ENCODE measurements around the gene CLMN. TPM values are rescaled to one million over a fixed set of nuclear protein-coding genes. Genes with fewer than 3 reads are reported as not detected.

The CLMN gene
- total and polyA plus RNA-seq, 2 of the 8 experiments (the other 6 are each of a cell fraction or from before 2014, with no cell fraction given) = 1.6 to 8.2 TPM

DNA sequence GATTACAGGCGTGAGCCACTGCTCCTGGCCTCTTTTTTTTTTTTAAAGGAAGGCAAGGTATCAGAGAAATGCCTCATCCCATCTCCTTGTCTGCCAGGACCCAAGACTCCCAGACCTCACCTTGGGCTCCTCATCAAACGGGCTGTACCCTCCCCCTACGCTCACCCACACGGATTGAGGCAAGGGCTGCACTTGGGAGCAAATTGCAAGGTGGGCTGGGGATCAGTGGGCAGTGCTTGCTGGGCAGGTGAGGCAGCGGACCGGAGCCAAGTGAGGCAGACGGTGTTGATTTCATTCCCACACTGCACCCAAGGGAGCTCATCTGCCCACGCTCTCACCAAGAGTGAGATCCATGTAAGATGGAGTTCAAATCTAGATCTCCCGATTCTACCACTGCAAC is 121.4 kb downstream of the CLMN start:
- 84% methylated on average over 9 of the region's 9 CpGs; no CpG with 5 or more reads in 1 of the 2 experiments for WGBS, 2 experiments (ENCODE audit: extremely low coverage in 1 of 2, insufficient coverage in 1 of 2, insufficient read length in 1 of 2, insufficient replicate concordance in 2 of 2, low coverage in 1 of 2, low lambda C conversion rate in 2 of 2, missing lambda C conversion rate in 1 of 2)
- CTCF ChIA-PET (ENCODE audit: partially characterized antibody) = interaction anchor here (4.3 kb wide), 1 partner anchor 23 kb away, joined by 10 read pairs; no protein-coding TSS in a partner anchor
- FAIRE-seq = no peak
- TF ChIP-seq BCL11A (IDR thresholded peaks at IDR 0.05; ENCODE audit: low read depth in 2 of 2, low read length in 2 of 2) (no peak), GABPA (IDR thresholded peaks at IDR 0.05; ENCODE audit: borderline replicate concordance, insufficient read depth, low read length) (no peak), POU5F1 (IDR thresholded peaks at IDR 0.05; ENCODE audit: low read depth, low read length) (no peak), YY1 (IDR thresholded peaks at IDR 0.05; ENCODE audit: low read depth, low read length) (no peak), POLR2AphosphoS5 (IDR thresholded peaks at IDR 0.05; ENCODE audit: low read depth, low read length) (no peak), SAP30 (IDR thresholded peaks at IDR 0.05; ENCODE audit: insufficient read depth, insufficient replicate concordance, low read length) (no peak)
- TF ChIP-seq, protein P1, sequence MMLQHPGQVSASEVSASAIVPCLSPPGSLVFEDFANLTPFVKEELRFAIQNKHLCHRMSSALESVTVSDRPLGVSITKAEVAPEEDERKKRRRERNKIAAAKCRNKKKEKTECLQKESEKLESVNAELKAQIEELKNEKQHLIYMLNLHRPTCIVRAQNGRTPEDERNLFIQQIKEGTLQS (IDR thresholded peaks at IDR 0.05; ENCODE audit: insufficient read depth, low read depth, low read length) = no peak
- TF ChIP-seq, protein P2, sequence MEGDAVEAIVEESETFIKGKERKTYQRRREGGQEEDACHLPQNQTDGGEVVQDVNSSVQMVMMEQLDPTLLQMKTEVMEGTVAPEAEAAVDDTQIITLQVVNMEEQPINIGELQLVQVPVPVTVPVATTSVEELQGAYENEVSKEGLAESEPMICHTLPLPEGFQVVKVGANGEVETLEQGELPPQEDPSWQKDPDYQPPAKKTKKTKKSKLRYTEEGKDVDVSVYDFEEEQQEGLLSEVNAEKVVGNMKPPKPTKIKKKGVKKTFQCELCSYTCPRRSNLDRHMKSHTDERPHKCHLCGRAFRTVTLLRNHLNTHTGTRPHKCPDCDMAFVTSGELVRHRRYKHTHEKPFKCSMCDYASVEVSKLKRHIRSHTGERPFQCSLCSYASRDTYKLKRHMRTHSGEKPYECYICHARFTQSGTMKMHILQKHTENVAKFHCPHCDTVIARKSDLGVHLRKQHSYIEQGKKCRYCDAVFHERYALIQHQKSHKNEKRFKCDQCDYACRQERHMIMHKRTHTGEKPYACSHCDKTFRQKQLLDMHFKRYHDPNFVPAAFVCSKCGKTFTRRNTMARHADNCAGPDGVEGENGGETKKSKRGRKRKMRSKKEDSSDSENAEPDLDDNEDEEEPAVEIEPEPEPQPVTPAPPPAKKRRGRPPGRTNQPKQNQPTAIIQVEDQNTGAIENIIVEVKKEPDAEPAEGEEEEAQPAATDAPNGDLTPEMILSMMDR (IDR thresholded peaks at IDR 0.05; ENCODE audit: control extremely low read depth in 1 of 3, insufficient read depth in 1 of 3, low read depth in 1 of 3, low read length in 3 of 3) = no peak
- TF ChIP-seq, protein P3, sequence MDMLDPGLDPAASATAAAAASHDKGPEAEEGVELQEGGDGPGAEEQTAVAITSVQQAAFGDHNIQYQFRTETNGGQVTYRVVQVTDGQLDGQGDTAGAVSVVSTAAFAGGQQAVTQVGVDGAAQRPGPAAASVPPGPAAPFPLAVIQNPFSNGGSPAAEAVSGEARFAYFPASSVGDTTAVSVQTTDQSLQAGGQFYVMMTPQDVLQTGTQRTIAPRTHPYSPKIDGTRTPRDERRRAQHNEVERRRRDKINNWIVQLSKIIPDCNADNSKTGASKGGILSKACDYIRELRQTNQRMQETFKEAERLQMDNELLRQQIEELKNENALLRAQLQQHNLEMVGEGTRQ (IDR thresholded peaks at IDR 0.05; ENCODE audit: low read length) = no peak

More for the DNA sequence above, 121.4 kb downstream of the CLMN start:
- no peak overlapping the region for H4K5ac ChIP-seq (ENCODE audit: insufficient read length, low read depth, low read length)
- H3K27ac ChIP-seq (ENCODE audit: low read depth, low read length) = no peak overlapping the region
- peak overlapping the region; percentile 93 for H2BK5ac ChIP-seq (ENCODE audit: low read depth, low read length)
- H2BK120ac ChIP-seq (replicated peaks; ENCODE audit: low read depth, low read length) = peak overlapping the region; percentile 29
- no peak overlapping the region for H3K14ac ChIP-seq (ENCODE audit: insufficient read length)
- H3K36me3 ChIP-seq (ENCODE audit: control insufficient read depth in 2 of 4, insufficient read depth in 4 of 4, low read length in 3 of 4) = no peaks in the 10 kb centered on the region
- H2AFZ ChIP-seq (ENCODE audit: low read length) = no peak overlapping the region
- H3K56ac ChIP-seq (replicated peaks; ENCODE audit: insufficient read length, low read depth, low read length) = no peak overlapping the region
- H2BK20ac ChIP-seq (ENCODE audit: low read length) = peak overlapping the region; percentile 75; the same call in 1 of the 2 replicates
- no peak overlapping the region for H3K23ac ChIP-seq (ENCODE audit: insufficient read length)
- H3K18ac ChIP-seq (ENCODE audit: extremely low read depth, low read length) = peak overlapping the region; percentile 81; the same call in 1 of the 2 replicates
- H3K4me1 ChIP-seq (replicated peaks in 1 of 4; ENCODE audit: control insufficient read depth in 3 of 4, insufficient read depth in 4 of 4, low read length in 3 of 4) = peaks cover 12 to 25% (median 18%) of the 10 kb centered on the region in 4 experiments
- no peaks in the 10 kb centered on the region for H4K20me1 ChIP-seq (replicated peaks in 1 of 2; ENCODE audit: control insufficient read depth in 1 of 2, insufficient read depth in 2 of 2, low read length in 2 of 2)
- H2BK12ac ChIP-seq (ENCODE audit: low read depth, low read length) = peak overlapping the region; percentile 96
- H3K4me3 ChIP-seq (ENCODE audit: extremely low read depth in 1 of 4, insufficient read depth in 2 of 4, low read depth in 3 of 4, low read length in 4 of 4) = no peak overlapping the region
- H2AK5ac ChIP-seq (ENCODE audit: low read depth, low read length) = peak overlapping the region; percentile 32
- H3K79me1 ChIP-seq (ENCODE audit: low read depth, low read length) = no peaks in the 10 kb centered on the region
- POLR2A ChIA-PET (ENCODE audit: partially characterized antibody) = interaction anchor here (0.6 to 3.1 kb wide), 4 partner anchors 14 to 47 kb away, joined by 3 to 9 read pairs (median 4); no protein-coding TSS in a partner anchor
- H2BK15ac ChIP-seq (ENCODE audit: low read length) = peak overlapping the region; percentile 95
- no peaks in the 10 kb centered on the region for H3K27me3 ChIP-seq (replicated peaks in 1 of 4; ENCODE audit: control insufficient read depth in 3 of 4, extremely low read depth in 1 of 4, insufficient read depth in 3 of 4, low read length in 3 of 4)
- no peaks in the 10 kb centered on the region for H3K79me2 ChIP-seq (ENCODE audit: control insufficient read depth in 1 of 2, insufficient read depth in 2 of 2, low read length in 2 of 2)
- no peak overlapping the region for H3K4me2 ChIP-seq (ENCODE audit: insufficient read depth in 1 of 2, low read depth in 2 of 2, low read length in 2 of 2)
- H4K91ac ChIP-seq (replicated peaks; ENCODE audit: insufficient read length, low read length) = peak overlapping the region; percentile 75
- H3K9me3 ChIP-seq (ENCODE audit: insufficient read depth in 2 of 2, low read depth in 1 of 2, low read length in 1 of 2) = no peaks in the 10 kb centered on the region
- no peak overlapping the region for H3K9ac ChIP-seq (replicated peaks in 1 of 4; ENCODE audit: extremely low read depth in 1 of 4, low read depth in 3 of 4, low read length in 3 of 4)
- no peak for DNase-seq (ENCODE audit: low read depth in 1 of 2, low spot score in 2 of 2)
- H3K23me2 ChIP-seq (ENCODE audit: low read depth, low read length) = no peaks in the 10 kb centered on the region
- no peak overlapping the region for H3K4ac ChIP-seq (replicated peaks; ENCODE audit: insufficient read length, low read depth, low read length)
- H4K8ac ChIP-seq (ENCODE audit: extremely low read depth, insufficient read depth, low read length) = peak overlapping the region; percentile 5; the same call in 1 of the 2 replicates

Measured in H1 (cell line).